ENCODE data around the gene PPHLN1.
"Not testable (repeated sequence)": the region's sequence is repeated elsewhere in the genome, so short reads cannot be mapped to it uniquely, and the experiment has no call there.

The PPHLN1 gene

GRCh38 chr12:42338280-42338679 lies 12.3 kb downstream of the PPHLN1 start:
- no peak overlapping the region for H3K4me3 ChIP-seq (ENCODE audit: low read depth, low read length)
- no peaks in the 10 kb centered on the region for H3K27me3 ChIP-seq
- H3K4me1 ChIP-seq, result no peaks in the 10 kb centered on the region
- peaks cover 9% of the 10 kb centered on the region for H3K36me3 ChIP-seq
- no peaks in the 10 kb centered on the region for H3K9me3 ChIP-seq
- TF ChIP-seq CTCF (IDR thresholded peaks at IDR 0.05; ENCODE audit: low read depth, low read length), result no peak
- DNase-seq, result no peak

- Histone ChIP-seq H3K36me3 (no peaks in the 10 kb centered on the region), H3K4me3 (ENCODE audit: low read depth, low read length) (no peak overlapping the region), H3K27me3 (no peaks in the 10 kb centered on the region), H3K9me3 (no peaks in the 10 kb centered on the region), H3K4me1 (no peaks in the 10 kb centered on the region)
- no peak for DNase-seq
- no peak for TF ChIP-seq CTCF (IDR thresholded peaks at IDR 0.05; ENCODE audit: low read depth, low read length)
Measured at GRCh38 chr12:42342028-42342427, 16.1 kb downstream of the PPHLN1 start.

- no peaks in the 10 kb centered on the region for H3K4me1 ChIP-seq
- no peaks in the 10 kb centered on the region for H3K9me3 ChIP-seq
- H3K4me3 ChIP-seq (ENCODE audit: low read depth, low read length), result no peak overlapping the region
- no peaks in the 10 kb centered on the region for H3K36me3 ChIP-seq
- no peaks in the 10 kb centered on the region for H3K27me3 ChIP-seq
- no peak for TF ChIP-seq CTCF (IDR thresholded peaks at IDR 0.05; ENCODE audit: low read depth, low read length)
- no peak for DNase-seq
Measured at GRCh38 chr12:42343721-42344120, 17.8 kb downstream of the PPHLN1 start.

GRCh38 chr12:42346403-42347002 lies 20.5 kb downstream of the PPHLN1 start:
- TF ChIP-seq CTCF (IDR thresholded peaks at IDR 0.05; ENCODE audit: low read depth, low read length), result no peak

GRCh38 chr12:42349119-42350020 lies 23.4 kb downstream of the PPHLN1 start:
- not testable (repeated sequence) for H3K27me3 ChIP-seq; H3K9me3 ChIP-seq; H3K4me3 ChIP-seq (ENCODE audit: low read depth, low read length); H3K36me3 ChIP-seq; H3K4me1 ChIP-seq; DNase-seq

More at GRCh38 chr12:42346403-42347002, 20.5 kb downstream of the PPHLN1 start:
- Histone ChIP-seq H3K4me1 (peaks cover 3% of the 10 kb centered on the region), H3K9me3 (no peaks in the 10 kb centered on the region), H3K27me3 (no peaks in the 10 kb centered on the region), H3K4me3 (ENCODE audit: low read depth, low read length) (no peak overlapping the region), H3K36me3 (no peaks in the 10 kb centered on the region)
- DNase-seq, result no peak

- not testable (repeated sequence) for H3K4me3 ChIP-seq (ENCODE audit: low read depth, low read length); H3K36me3 ChIP-seq; H3K4me1 ChIP-seq; H3K9me3 ChIP-seq; DNase-seq; H3K27me3 ChIP-seq
Measured at GRCh38 chr12:42350021-42350407, 24.0 kb downstream of the PPHLN1 start.

GRCh38 chr12:42356344-42356743 lies 30.4 kb downstream of the PPHLN1 start:
- Histone ChIP-seq H3K4me1 (no peaks in the 10 kb centered on the region), H3K4me3 (ENCODE audit: low read depth, low read length) (no peak overlapping the region), H3K9me3 (no peaks in the 10 kb centered on the region), H3K36me3 (peaks cover 5% of the 10 kb centered on the region), H3K27me3 (no peaks in the 10 kb centered on the region)
- DNase-seq, result no peak
- TF ChIP-seq CTCF (IDR thresholded peaks at IDR 0.05; ENCODE audit: low read depth, low read length), result no peak

Measured in BE2C (cell line).